GM18519 (cell line): Measurements from ENCODE around the gene CTSH.
"Not testable (repeated sequence)": the region's sequence is repeated elsewhere in the genome, so short reads cannot be mapped to it uniquely, and the experiment has no call there.

ENCODE experiments used
- ATAC-seq: cut with Tn5 transposase; IDR thresholded peaks from one replicate; pipeline ENCODE4 v1.9.1; 2021; ENCODE audit warnings: mild to moderate bottlenecking, moderate library complexity; ENCODE audit not compliant: unreplicated experiment, low FRiP score

The CTSH gene

DNA sequence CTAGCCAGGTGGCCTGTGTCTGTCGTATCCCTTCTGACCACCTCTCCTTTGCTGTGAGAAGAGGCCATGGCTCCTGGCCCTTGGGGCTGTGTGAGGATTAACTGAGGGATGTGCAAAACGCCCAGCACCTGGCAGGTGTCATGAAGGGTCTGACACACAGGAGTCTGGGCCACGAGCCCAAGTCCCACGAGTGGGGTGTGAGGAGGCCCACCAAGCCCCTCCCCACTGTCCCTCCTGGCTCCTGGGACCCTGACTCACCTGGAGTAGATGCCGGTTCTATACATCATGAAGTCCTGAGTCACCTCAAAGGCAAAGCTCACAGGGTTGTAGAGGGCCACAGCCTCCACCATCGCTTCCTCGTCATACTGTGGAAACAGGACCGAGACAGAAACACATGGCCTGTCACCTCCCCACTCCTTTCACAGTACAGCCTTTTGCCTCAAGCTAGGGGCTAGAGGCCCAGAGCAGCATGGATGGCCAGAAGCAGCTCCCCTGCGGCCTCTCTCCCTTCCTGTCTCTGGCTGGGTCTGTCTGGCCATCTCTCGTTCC is 19.7 kb downstream of the CTSH start:
- ATAC-seq, result no peak

DNA sequence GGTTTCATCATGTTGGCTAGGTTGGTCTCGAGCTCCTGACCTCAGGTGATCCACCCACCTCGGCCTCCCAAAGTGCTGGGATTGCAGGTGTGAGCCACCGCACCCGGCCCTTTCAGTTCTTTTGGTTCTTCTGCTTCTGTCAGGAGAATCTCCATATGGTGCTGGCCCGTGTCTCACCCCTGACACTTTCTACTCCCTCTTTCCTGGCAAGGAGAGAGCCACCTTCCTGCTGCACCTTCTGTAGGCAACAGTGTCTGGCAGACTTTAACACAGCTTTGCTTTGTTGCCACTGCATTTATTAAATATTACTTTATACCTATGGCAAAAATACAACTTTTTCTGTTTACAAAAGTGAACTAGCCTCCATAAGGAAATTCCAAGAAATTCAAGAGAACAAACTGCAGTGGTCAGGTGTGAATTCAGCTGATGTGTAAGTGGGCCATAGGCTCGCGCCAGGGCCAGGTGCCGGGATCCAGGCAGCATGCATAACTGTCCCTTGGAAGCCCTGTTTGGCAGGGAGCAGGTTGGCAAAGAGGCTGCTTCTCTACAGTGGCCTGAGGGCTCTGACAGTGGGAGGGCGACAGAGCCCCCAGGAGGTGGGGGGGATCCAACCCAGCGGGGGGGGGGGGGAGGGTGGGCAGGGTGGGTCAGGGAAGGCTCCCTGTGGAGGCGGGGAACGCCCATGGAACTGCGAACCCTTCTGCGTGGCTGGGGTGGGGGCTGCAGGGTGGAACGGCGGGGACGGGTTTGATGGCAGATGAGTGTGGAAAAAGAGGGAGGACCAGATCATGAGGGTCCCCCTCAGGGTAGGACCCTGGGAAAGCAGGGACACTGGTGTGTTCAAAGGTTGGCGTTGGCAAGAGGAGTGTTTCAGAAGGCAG is 21.1 kb downstream of the CTSH start:
- no peak for ATAC-seq

DNA sequence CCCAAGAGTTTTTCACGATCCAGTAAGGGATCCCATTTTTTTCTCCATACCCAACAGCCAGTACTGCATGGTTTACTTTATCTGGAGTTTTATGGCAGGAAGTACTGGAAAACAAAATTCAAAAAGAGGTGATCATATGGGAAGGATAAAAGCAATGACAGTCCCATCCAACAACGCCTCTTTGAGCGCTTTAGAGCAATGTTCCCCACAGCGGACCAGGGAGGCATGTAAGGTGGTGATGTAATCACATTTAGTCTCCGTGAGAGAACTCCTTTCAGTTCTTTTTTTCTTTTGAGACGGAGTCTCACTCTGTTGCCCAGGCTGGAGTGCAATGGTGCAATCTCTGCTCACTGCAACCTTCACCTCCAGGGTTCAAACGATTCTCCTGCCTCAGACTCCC is 21.8 kb downstream of the CTSH start:
- no peak for ATAC-seq

DNA sequence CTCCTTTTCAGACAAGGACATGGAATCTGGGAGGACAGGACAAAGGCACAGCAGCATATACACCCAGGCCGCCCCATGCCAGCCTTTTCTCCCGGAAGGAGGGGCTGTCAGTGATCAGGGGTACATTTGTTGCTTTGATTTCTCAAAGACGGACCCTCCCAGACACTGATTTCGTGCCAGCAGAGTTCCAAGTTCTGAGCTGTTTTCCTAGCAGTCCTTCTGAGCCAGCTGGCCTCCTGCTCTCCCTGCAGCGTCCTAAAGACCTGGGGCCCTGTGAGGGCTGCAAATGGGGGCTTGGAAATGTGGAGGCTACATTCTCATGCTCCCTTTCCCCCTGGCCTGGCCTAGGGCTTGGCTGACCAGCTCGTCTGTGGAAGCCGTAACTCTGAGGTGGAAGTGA is 22.3 kb downstream of the CTSH start:
- no peak for ATAC-seq

DNA sequence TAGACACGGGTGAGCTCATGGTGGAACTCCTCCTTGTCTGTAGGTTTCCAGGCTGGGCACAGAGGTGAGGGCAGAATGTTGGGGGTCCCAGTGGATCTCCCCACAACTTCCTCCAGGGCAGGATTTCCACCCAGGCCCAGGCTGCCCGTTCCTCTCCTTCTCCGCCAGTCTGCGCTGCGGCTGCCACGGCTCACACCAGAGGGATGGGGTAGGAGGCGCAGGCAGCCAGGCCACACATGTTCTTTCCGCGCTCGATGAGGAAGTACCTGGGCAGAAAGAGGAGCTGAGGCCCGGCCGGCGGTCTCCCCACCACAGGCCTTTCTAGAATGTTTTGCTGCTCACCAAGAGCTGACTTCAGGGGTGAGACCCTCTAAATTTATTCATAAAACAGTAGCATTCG is 22.9 kb downstream of the CTSH start:
- ATAC-seq, result no peak

DNA sequence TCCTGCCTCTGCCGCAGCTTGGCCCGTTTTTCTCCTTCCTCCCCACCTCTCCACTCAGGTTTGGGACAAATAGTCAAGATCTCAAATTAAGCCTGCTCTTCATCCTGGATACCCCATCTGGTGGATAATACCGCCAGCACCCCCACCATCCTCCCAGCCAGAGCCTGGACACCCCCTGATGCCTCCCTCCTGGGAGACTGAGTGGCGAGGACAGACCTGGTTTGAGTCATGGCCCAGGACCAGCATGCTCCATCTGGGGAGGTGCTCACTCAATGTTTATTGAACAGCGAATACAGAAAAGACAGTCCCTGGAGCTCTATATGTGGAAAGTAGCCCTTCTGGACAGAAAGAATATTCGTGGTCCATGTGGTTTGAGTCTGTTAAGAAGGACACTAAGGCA is 23.3 kb downstream of the CTSH start:
- no peak for ATAC-seq

DNA sequence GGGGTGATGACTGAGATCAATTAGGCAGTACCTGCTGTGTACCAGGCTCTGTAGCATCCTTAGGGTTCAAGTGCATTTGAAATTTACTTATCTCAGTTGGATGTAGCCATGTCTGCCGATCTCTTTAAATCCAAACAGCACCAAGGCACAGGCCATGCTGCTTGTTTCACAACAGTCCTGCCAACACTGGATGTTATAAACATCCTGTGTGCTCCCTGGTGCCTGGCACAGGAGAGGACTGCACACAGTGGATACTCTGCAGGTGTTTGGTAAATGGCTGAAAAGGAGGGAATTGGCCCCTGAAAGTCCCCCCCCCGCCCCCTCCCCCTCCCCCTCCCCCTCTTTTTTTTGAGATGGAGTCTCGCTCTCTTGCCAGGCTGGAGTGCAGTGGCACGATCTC is 27.0 kb downstream of the CTSH start:
- no peak for ATAC-seq

DNA sequence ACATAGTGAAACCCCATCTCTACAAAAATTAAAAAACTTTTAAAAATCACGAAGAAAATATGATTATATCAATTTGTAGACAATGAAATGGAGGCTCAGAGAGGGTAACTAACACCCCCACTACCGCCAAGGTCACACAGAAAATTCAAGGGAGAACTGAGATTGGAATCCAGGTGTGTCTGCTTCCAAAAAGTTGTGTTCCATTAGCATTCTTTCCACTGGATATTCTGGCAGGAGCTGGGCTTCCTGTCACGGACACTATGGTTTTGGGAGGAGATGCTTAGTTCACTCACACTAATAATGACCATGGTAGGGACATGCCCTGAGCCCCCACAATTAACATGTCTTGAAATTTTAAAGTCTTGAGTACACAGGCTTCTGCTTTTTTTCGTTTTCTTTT is 28.8 kb downstream of the CTSH start:
- no peak for ATAC-seq

DNA sequence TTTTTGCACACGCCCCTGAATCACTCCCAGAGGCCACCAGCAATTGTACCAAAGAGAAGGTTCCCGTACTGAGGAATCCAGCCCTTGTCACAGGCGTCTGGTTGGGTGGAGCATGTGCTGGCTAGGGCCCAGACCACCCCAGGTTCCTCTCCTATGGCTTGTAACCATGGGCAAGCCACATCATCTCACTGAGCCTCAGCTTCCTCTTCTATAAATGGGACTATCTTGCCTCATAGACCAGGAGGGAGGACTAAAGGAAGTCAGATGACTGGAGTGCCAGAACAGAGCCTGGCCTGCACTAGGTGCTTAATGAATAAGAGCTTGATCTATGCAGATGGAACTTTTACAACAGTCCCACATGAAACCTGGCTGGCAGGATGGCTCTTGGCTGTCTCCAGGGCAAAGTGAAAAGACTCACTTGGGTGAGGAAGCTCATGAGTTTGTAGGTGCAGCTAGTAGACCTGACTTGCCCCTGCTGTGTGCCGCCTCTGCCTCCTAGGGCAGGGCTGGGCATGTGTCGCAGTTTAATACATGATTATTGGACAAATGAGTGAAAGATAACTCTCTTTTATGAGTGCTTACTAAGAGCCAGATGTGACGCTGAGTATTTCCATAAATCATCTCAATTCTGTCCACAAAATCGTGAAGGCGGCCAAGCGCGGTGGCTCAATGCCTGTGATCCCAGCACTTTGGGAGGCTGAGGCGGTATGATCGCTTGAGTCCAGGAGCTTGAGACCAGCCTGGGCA is 29.3 kb downstream of the CTSH start:
- ATAC-seq, result no peak

DNA sequence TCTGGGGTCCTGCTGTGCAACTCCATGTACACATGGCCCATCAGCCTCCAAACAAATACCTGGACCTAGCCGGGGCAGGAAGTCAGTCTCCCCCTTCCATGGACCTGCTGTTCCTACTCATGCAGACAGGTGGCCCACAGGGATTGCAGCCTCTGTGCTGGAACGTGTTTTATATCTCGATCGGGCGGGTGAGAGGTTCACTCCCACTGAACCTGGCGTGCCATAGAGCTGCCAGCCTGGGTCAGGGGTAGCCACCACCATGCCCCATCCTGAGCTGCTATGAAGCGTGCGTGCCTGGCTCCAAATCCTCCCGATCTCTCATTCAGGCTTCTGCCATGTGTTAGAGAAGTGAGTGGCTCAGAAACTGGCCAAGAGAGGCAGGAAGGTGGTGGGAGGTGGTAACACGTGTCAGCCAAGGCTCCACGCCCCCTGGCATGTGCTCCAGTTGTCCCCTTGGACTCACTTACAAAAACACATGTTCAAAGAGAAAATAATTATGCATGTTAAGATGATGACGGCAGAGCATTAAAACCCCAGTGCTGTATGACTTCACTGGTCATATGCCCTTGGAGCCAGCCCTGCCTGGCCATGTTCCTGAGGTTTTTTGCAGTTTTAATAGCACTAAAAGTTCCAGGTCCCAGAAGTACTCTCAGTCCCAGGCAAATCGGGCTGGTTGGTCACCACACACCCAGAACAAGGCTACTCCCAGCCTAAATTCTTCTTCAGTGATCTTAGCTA is 30.6 kb downstream of the CTSH start:
- no peak for ATAC-seq

DNA sequence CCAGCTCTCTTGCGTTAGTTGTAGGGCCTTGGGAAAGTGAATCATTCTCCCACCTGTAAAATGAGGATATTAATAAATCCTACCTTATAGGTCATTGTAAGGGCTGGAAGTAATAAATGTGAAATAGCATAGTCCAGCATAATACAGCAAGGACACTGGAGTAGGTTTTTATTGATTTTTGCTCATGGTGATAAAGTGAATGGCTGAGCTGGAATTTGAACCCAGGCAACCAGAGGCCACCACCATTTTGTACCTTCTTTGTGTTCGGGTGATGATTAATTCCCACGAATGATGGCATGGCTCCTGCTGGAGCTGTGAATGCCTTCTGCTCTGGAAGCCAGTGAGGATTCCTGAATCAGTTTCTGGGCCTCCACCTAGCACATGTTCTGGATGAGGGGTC is 31.8 kb downstream of the CTSH start:
- ATAC-seq, result no peak

DNA sequence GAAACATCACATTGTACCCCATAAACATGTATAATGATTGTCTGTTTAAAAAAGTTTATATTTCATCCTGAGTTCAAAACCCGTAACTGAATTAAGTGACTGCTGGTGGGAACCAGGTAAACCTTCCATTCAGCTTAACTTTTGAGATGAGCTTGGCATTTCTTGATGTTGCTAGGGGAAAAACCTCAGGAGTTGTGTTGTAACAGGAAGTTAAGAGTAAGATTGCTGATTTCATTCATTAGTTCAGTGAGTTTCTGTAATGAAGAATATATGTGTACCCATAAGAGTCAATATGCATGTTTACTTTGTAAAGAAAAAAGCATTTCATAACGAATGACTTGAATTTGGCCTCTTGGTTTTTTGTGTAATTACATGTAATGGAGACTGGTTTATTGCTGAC is 32.5 kb downstream of the CTSH start:
- ATAC-seq, result no peak

DNA sequence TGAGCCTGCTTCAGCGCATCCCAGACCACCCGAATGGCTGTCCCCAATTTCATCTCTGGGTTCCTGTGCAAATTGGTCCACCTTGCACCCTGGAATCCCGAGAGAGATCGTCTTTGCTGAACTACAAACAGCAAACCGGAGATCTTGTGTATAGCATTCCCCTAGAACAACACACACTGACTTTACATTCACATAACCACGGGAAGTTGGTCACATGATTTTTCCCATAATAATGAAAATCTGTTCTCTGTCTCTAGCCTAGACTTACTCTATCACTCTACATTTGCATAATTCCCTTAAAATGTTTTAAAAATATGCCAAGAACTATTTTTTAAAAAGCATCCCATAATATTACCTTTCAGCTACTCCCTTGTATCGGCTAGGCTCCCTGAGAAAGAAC is 34.6 kb downstream of the CTSH start:
- no peak for ATAC-seq

DNA sequence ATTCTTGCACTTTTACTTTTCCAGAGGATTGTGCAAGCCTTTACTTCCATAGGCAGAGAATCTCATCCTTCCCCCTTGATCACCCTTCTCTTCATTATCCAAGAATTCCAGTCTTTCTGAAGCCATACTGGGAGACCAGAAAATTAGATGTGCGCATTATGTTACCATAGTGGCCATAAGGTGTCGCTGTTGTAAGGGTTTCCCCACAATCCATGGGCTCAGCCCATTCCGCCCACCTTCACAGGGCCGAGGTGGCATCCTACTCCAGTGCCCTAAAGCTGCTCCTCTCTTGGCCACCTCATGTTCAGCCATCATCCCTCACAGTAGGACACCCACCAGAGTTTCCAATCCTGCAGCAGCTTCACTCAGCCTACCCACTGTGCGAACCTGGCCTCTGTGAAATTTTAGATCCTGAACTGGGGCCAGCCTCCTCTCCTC is 35.0 kb downstream of the CTSH start:
- no peak for ATAC-seq

DNA sequence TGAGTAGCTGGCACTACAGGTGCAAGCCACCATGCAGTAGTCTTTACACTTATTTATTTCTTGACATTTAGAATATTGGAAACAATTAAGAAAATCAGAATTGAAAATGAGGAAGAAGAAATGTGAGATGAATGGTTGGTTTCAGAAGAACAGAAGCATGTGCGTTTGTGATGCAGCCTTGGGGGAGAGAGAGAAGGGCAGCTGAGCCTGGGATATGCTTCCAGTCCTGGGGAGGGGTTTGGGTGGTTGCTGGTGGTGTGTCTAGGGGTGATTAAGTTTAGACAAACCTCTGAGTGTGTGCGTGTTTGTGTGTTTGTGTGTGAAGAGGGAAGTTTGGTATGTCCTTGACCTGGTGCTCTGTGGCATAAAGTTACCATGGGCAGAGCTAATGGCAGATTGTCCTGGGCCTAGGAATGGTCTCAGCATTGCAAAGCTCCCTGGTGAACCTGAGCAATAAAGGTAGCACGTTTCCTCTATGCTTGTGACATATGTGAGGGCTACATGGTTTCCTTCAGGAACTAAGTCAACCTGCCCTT is 35.6 kb downstream of the CTSH start:
- ATAC-seq, result no peak

DNA sequence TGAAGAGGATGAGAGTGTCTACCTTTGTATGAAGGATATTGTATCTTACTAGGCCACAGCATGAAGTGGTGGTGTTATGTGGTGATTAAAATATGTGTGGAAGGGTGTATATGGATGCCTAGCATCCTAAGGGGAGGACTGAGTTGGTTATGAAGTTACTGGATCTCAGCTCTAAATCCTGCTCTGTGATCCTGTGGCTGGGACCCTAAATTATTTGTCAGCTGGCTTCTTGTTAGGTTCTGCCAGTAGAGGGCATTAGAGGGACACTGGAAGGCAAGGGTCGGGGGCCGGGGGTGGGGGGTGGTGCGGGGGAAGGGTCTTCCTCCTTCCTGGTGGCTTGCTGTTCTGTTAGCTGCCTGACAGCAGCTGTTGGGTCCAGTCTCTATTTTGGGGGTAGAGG is 37.3 kb downstream of the CTSH start:
- ATAC-seq, result no peak

DNA sequence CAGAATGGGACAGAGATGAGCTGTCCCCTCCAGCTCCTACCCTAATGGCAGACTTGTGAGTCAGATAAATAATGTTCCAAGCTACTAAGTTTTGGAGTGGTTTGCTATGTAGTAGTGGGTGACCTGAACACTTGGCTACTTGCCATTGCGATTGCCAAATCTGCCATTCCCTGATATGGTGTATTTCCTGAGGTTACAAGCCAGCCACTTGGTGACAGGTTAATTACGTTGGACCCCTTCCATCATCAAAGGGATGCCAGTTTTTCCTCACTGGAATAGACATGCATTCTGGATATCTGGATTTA is 38.6 kb downstream of the CTSH start:
- ATAC-seq, result no peak

DNA sequence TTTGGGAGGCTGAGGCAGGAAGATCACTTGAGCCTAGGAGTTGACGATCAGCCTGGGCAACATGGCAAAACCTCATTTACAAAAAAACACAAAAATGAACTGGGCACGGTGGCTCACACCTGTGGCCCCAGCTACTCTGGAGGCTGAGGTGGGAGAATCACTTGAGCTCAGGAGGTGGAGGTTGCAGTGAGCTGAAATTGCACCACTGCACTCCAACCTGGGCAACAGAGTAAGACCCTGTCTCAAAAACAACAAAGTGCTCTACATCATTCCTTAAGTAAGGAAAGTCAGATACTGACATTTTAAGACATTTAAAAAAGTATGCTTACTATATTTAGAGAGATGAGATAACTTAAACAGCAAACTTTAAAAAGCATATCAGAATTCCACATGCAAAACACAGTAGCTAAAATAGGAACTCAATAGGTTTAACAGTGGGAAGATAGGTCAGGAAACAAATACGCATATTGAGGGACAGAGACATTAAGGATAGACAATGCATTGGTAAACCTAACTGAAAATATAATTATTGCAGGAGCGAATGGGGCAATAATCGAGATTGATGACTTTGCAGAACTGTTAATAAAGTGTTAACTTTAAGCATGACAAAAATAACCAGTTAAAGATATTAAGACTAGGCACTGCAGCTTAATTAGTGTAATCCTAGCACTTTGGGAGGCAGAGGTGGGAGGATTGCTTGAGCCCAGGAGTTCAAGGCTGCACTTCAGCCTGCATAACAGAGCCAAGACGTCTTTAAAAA is 40.1 kb downstream of the CTSH start:
- ATAC-seq, result no peak

DNA sequence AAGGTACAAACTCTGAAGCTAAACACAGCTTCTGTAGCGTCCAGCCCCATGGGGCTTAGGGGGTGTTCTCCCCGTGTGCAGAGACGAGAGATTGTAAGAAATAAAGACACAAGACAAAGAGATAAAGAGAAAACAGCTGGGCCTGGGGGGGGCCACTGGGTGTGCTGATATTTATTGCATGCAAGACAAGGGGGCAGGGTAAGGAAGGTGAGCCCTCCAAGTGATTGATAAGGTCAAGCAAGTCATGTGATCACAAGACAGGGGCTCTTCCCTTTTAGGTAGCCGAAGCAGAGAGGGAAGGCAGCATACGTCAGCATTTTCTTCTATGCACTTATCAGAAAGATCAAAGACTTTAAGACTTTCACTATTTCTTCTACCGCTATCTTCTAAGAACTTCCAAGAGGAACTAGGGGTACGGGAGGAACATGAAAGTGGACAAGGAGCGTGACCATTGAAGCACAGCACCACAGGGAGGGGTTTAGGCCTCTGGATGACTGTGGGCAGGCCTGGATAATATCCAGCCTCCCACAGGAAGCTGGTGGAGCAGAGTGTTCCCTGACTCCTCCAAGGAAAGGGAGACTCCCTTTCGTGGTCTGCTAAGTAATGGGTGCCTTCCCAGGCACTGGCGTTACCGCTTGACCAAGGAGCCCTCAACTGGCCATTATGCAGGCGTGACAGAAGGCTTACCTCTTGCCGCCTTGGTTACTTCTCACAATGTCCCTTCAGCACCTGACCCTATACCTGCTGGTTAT is 42.4 kb downstream of the CTSH start:
- ATAC-seq, result not testable (repeated sequence)
